ENCODE measurements around the gene GSPT2. TPM values are rescaled to one million over a fixed set of nuclear protein-coding genes. Genes with fewer than 3 reads are reported as not detected.
A peak's percentile ranks its signal among the peaks of the same experiment; 100 is the strongest.
"Not testable (repeated sequence)": the region's sequence is repeated elsewhere in the genome, so short reads cannot be mapped to it uniquely, and the experiment has no call there.

GSPT2 gene
- total RNA-seq: 3.2 and 3.9 TPM in 2 replicates

DNA sequence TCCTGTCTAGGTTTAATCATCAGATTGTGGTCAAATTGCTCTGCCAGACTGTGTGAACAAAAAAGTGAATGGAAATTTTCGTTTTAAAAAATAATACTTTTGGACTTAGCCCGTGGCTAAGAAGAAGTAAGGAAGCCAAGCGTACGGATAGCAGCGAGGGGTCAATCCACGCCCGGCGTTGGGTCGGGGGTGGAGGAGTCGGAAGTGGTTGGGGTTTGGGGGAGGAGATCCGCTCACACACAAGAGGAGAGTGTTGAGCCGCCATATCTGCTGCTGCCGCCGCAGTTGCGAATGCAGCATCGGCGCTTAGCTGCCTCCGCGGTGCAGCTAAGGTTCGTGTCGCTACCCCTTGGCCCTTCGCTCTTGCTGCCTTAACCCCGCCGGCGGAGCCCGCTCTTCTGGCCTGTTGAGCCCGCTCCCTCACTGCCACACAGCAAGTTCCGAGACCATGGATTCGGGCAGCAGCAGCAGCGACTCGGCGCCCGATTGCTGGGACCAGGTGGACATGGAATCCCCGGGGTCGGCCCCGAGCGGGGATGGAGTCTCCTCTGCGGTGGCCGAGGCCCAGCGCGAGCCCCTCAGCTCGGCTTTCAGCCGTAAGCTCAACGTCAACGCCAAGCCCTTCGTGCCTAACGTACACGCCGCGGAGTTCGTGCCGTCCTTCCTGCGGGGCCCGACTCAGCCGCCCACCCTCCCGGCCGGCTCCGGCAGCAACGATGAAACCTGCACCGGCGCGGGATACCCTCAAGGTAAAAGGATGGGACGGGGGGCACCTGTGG lies at the start of gene GSPT2:
TSS of gene GSPT2 (plus strand) at position 264 of the 779 bp plus-strand sequence. CDS start at position 449, 185 bp downstream.
- DNase-seq (ENCODE audit: low read depth in 2 of 2): peak; percentile 37 to 51

- no peak for DNase-seq (ENCODE audit: low read depth in 2 of 2)
Measured at GRCh38 chrX:51694254-51694653, 49.0 kb upstream of the GSPT2 start.

- no peak for DNase-seq (ENCODE audit: low read depth in 2 of 2)
Measured at GRCh38 chrX:51697397-51697796, 45.8 kb upstream of the GSPT2 start.

DNA sequence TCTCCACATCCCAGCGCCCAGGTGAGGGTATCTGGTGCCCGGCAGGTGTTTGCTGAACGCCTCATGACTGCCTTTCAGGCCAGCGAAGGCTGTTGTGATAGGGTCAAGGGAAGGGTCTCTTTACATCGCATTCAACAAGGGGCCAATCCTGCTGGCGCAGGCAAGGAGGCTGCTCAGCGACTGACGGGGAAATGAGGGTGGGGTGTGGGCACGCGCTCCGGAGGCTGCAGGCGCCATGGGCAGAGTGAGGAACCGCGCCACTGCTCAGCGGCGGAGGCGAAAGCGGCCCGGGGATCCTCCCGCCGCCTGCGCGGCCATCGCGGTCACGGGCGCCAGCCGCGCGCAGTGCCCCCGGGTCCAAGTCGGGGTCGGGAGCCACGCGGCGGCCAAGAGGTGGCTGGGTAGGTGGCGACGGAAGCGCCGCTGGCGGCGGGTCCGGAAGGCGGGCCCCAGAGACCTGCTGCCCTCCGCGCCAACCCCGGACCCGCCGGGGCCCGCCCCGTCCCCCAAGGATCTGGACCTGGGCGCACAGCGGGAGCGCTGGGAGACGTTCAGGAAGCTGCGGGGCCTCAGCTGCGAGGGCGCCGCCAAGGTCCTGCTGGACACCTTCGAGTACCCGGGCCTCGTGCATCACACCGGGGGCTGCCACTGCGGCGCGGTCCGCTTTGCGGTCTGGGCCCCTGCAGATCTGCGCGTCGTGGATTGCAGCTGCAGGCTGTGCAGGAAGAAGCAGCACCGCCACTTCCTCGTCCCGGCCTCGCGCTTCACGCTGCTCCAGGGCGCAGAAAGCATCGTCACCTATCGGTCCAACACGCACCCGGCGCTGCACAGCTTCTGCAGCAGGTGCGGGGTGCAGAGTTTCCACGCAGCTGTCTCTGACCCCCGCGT lies 32.7 kb upstream of the GSPT2 start, which contains the start of gene CENPVL1:
TSS of gene CENPVL1 (plus strand) at position 236 of the 888 bp plus-strand sequence. CDS start at position 236, 0 bp downstream.
- not testable (repeated sequence) for DNase-seq (ENCODE audit: low read depth in 2 of 2)

DNA sequence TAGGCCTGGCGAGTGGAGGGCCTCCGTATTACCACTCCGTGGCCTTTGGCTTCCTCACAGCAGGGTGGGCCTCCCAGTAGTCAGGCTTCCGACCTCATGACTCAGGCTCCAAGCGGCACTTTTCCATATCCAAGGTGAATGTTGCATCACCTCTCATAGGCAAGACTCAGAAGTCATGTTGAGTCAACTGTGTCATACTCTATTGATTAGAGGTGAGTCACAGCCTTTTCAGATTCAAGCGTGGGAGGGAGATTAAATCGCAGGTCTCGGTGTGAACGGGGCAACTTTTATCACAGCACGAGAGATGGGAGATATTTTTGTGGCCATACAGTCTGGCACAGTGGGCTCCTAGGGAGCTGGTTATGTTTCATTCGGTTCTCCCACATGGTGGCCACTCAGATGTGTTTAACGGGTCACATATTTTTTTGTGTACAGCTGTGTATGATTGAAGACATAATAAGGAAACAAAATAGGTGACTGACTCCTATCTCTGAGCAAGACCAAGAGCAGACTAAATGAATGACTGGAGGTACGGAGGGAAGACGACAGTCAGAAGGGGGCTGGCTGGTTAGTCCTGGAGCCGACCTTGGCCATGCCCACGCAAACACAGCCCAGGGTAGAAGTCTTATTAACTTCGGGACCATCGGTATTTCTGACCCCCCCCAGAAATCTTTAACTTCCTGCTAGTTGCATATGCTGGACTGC lies 30.1 kb upstream of the GSPT2 start:
- not testable (repeated sequence) for DNase-seq (ENCODE audit: low read depth in 2 of 2)

- no peak for DNase-seq (ENCODE audit: low read depth in 2 of 2)
Measured at GRCh38 chrX:51728202-51728601, 15.0 kb upstream of the GSPT2 start.

DNA sequence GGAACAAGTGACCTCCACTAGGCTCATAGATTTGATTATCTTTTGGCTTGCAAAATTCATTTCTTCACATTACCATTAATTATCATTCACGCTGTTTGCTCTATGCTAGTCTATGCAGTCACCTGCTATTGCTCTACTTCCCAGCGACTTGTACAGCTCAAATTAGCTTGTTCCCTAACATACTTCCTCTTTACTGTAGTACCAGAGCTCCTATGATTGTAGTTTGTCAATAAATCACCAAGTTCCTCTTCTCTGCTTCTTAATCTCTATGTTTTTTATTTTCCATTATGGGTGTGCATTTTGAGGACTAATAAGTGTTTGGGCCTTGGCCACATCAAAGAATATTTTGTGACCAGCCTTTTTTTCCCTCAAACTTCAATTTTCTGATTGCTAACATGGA lies 6.2 kb upstream of the GSPT2 start:
- DNase-seq (ENCODE audit: low read depth in 2 of 2): no peak

DNA sequence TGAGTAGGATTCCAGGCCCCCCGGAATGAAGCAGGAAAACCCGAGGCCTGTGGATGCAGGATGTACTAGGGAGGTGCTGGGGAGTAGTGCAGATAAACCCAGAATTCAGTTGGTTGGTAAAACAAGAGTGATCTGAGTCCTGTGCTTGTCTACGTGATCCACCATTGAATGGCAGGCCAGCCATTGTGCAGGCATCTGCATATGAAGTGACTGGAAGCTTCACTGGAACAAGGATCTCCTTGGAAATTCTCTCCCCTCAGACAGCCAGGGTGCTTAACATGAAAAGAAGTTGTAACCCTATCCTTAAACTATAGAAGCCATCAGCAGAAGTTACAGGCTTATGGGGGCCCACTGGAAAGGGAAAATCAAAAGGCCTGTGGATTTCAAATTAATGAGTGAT lies 656 bp upstream of the GSPT2 start:
- no peak for DNase-seq (ENCODE audit: low read depth in 2 of 2)

DNA sequence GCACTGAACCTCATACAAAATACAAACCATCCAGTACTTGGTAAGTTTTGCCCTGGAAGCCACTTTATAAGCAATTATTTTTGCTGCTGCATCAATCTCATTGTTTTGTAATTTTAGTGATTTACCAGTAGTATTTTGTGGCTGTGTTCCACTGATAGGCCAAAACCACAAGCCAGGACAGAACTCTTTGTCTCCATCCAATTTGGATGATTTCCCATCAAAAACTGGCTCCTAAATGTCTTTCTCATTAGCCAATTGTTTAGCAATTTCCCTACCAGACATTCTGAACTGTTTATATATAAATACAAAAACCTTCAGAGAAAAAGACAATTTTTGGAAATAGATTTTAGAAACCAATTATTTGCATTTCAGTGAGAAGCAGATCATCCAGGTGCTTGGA lies 4.4 kb downstream of the GSPT2 start:
- no peak for DNase-seq (ENCODE audit: low read depth in 2 of 2)

DNA sequence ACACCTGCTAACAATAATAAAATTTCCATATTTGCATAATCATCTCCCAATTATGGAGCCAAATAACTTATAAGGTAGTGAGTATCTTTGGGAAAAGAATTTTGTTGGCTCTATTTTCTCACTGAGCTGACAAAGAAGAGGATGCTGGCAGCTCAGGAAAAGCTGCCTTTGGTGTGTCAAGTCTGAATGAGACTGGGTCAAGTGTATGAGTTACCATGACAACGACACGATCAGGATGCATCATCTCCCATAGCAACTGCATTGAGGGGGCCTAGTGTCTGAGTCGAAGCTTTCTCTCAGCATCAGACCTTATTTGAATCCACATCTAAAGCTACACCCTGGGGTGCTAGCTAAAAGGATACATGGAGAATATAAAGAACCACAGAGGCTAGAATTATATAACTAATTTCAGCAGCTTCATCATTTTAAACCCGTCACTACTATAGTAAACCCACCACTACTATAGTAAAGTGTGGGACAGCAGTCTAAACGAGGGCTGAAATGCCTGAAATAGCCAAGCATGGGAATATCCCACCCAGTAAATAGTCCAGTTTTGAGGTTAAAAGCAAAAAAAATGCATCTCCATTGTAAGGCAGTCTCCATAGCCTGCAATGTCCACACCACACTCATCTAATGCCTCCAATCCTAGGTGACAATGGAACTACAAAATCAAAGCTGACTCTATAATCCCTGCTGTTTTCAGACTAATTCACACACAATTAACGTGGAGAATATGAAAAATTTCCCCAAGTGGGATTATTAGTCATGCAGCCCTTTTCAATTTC lies 16.0 kb downstream of the GSPT2 start:
- DNase-seq (ENCODE audit: low read depth in 2 of 2): no peak

- no peak for DNase-seq (ENCODE audit: low read depth in 2 of 2)
Measured at GRCh38 chrX:51760657-51761056, 17.4 kb downstream of the GSPT2 start.

GRCh38 chrX:51766546-51766945 lies 23.3 kb downstream of the GSPT2 start:
- DNase-seq (ENCODE audit: low read depth in 2 of 2): no peak

- DNase-seq (ENCODE audit: low read depth in 2 of 2): no peak
Measured at GRCh38 chrX:51776851-51777250, 33.6 kb downstream of the GSPT2 start.

DNA sequence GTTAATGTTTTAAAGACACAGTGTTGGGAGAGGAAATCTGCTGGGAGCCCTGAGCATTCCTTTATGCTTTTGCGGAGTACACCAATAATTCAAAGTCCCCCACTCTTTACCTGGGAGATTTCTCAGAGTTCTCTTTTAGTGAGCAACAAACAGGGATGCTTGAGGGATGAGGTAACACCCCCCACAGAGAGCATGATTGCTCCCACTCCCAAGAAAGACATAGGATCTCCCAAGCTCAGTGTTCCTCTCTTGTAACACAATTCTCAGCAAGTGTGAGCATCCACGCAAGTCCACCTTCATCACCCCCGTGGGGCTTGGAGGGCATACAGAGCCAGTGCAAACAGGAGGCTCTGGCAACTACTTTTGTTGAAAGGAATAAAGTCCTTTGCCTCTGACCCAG lies 36.1 kb downstream of the GSPT2 start:
- DNase-seq (ENCODE audit: low read depth in 2 of 2): no peak

- no peak for DNase-seq (ENCODE audit: low read depth in 2 of 2)
Measured at GRCh38 chrX:51795136-51795535, 51.9 kb downstream of the GSPT2 start.

Other genes starting within 250 kb of the GSPT2 start
- 0.51 TPM in 2 replicates for gene NUDT11, start 246.8 kb upstream of the GSPT2 start, total RNA-seq
- gene CENPVL3, start 124.5 kb upstream of the GSPT2 start, total RNA-seq: not detected in 2 replicates
- gene CENPVL2, start 60.6 kb upstream of the GSPT2 start, total RNA-seq: not detected in 2 replicates
- gene CENPVL1, start 32.9 kb upstream of the GSPT2 start, total RNA-seq: not detected in 2 replicates
- gene MAGED1, start 150.2 kb downstream of the GSPT2 start, total RNA-seq: 47.0 and 84.8 TPM in 2 replicates